Glutamatergic neuron (in vitro differentiated cells): ENCODE results near the gene CAMTA1. TPM values are rescaled to one million over a fixed set of nuclear protein-coding genes. Genes with fewer than 3 reads are reported as not detected.

ENCODE experiments used
- DNase-seq: peaks from one replicate; pipeline ENCODE4 v3.0.0; 2022
- H3K27ac Mint-ChIP-seq: one replicate; pipeline ENCODE4 v1.8.0; 2020; ENCODE audit warnings: mild to moderate bottlenecking, mixed read lengths, inconsistent platforms; ENCODE audit not compliant: unreplicated experiment
- H3K27me3 Mint-ChIP-seq: one replicate; pipeline ENCODE4 v1.8.0; 2020; ENCODE audit warnings: mild to moderate bottlenecking, moderate library complexity, mixed read lengths, inconsistent platforms; ENCODE audit not compliant: unreplicated experiment
- H3K36me3 Mint-ChIP-seq: one replicate; pipeline ENCODE4 v1.8.0; 2020; ENCODE audit warnings: mild to moderate bottlenecking, mixed read lengths, inconsistent platforms; ENCODE audit not compliant: unreplicated experiment
- H3K4me1 Mint-ChIP-seq: one replicate; pipeline ENCODE4 v1.8.0; 2020; ENCODE audit warnings: mild to moderate bottlenecking, low read depth, mixed read lengths, inconsistent platforms; ENCODE audit not compliant: unreplicated experiment
- H3K4me3 Mint-ChIP-seq: one replicate; pipeline ENCODE4 v1.8.0; 2020; ENCODE audit warnings: mild to moderate bottlenecking, mixed read lengths, inconsistent platforms; ENCODE audit not compliant: unreplicated experiment
- H3K9me3 Mint-ChIP-seq: one replicate; pipeline ENCODE4 v1.8.0; 2020; ENCODE audit warnings: mild to moderate bottlenecking, moderate library complexity, mixed read lengths, inconsistent platforms; ENCODE audit not compliant: unreplicated experiment
- CTCF ChIP-seq: fragments of 200-600 bp; sonication (generic); IDR thresholded peaks from one replicate; pipeline ENCODE4 v1.5.0; 2021; ENCODE audit not compliant: partially characterized antibody, unreplicated experiment
- total RNA-seq: library from RNA; stranded (reverse); fragmentation: NEBNext Ultra II Directional; extraction: Animal tissue kit (Norgen Biotek cat#: 25700); gene quantifications from one replicate; pipeline ENCODE4 v1.2.1, GENCODE V29; 2021; ENCODE audit not compliant: unreplicated experiment

The CAMTA1 gene
- total RNA-seq, 1 donor from 2014 or later = 77.2 TPM

GRCh38 chr1:7085521-7085920, 300.3 kb downstream of the CAMTA1 start:
- TF ChIP-seq CTCF = no peak
- no peak overlapping the region for H3K27ac Mint-ChIP-seq
- H3K27me3 Mint-ChIP-seq = no peaks in the 10 kb centered on the region
- H3K9me3 Mint-ChIP-seq = peaks cover 4% of the 10 kb centered on the region
- DNase-seq = no peak
- peaks cover 35% of the 10 kb centered on the region for H3K4me1 Mint-ChIP-seq
- H3K4me3 Mint-ChIP-seq = no peak overlapping the region
- H3K36me3 Mint-ChIP-seq = no peaks in the 10 kb centered on the region

GRCh38 chr1:7086106-7086505, 300.9 kb downstream of the CAMTA1 start:
- Mint-ChIP-seq H3K27me3 (no peaks in the 10 kb centered on the region), H3K4me3 (no peak overlapping the region), H3K9me3 (peaks cover 2% of the 10 kb centered on the region), H3K27ac (no peak overlapping the region), H3K4me1 (peaks cover 35% of the 10 kb centered on the region), H3K36me3 (no peaks in the 10 kb centered on the region)
- no peak for DNase-seq
- TF ChIP-seq CTCF = no peak

- DNase-seq = no peak
- H3K27ac Mint-ChIP-seq = no peak overlapping the region
- no peaks in the 10 kb centered on the region for H3K27me3 Mint-ChIP-seq
- no peak overlapping the region for H3K4me3 Mint-ChIP-seq
- no peaks in the 10 kb centered on the region for H3K36me3 Mint-ChIP-seq
- H3K9me3 Mint-ChIP-seq = peaks cover 2% of the 10 kb centered on the region
- TF ChIP-seq CTCF = no peak
- peaks cover 35% of the 10 kb centered on the region for H3K4me1 Mint-ChIP-seq
Observed at GRCh38 chr1:7087888-7088287, 302.6 kb downstream of the CAMTA1 start.

GRCh38 chr1:7089497-7089896, 304.2 kb downstream of the CAMTA1 start:
- peaks cover 20% of the 10 kb centered on the region for H3K4me1 Mint-ChIP-seq
- peaks cover 1% of the 10 kb centered on the region for H3K27me3 Mint-ChIP-seq
- no peak for TF ChIP-seq CTCF
- H3K9me3 Mint-ChIP-seq = peaks cover 2% of the 10 kb centered on the region
- no peak overlapping the region for H3K27ac Mint-ChIP-seq
- DNase-seq = no peak
- no peaks in the 10 kb centered on the region for H3K36me3 Mint-ChIP-seq
- no peak overlapping the region for H3K4me3 Mint-ChIP-seq

- peaks cover 7% of the 10 kb centered on the region for H3K27me3 Mint-ChIP-seq
- H3K9me3 Mint-ChIP-seq = peaks cover 3% of the 10 kb centered on the region
- peaks cover 15% of the 10 kb centered on the region for H3K4me1 Mint-ChIP-seq
- no peak overlapping the region for H3K27ac Mint-ChIP-seq
- H3K4me3 Mint-ChIP-seq = no peak overlapping the region
- H3K36me3 Mint-ChIP-seq = no peaks in the 10 kb centered on the region
- no peak for DNase-seq
- no peak for TF ChIP-seq CTCF
Observed at GRCh38 chr1:7093297-7093696, 308.0 kb downstream of the CAMTA1 start.
